Measurements from ENCODE around the gene IRS4. TPM values are rescaled to one million over a fixed set of nuclear protein-coding genes. Genes with fewer than 3 reads are reported as not detected.

IRS4 gene
- total and polyA plus RNA-seq, 9 donors, result 1.5 to 12.8 (median 5.3) TPM

- TF ChIP-seq CTCF (IDR thresholded peaks at IDR 0.05) (no peak), EP300 (IDR thresholded peaks at IDR 0.05) (no peak), POLR2A (IDR thresholded peaks at IDR 0.05) (no peak)
- no peak for DNase-seq
- H3K9me3 ChIP-seq, result no peaks in the 10 kb centered on the region
- 75 to 83% (median 75%) methylated on average over 1 of the region's 1 CpG for WGBS, 3 donors
- H3K27me3 ChIP-seq, result no peaks in the 10 kb centered on the region
- H3K36me3 ChIP-seq, result no peaks in the 10 kb centered on the region
- H3K4me3 ChIP-seq, result no peak overlapping the region
- intact Hi-C loops (cut with DNase I), result no loop called here
- H3K27ac ChIP-seq, result no peak overlapping the region
- no peaks in the 10 kb centered on the region for H3K4me1 ChIP-seq (ENCODE audit: insufficient read depth)
These were observed 23.5 kb downstream of the IRS4 start for GRCh38 chrX:108712886-108713285.

DNA sequence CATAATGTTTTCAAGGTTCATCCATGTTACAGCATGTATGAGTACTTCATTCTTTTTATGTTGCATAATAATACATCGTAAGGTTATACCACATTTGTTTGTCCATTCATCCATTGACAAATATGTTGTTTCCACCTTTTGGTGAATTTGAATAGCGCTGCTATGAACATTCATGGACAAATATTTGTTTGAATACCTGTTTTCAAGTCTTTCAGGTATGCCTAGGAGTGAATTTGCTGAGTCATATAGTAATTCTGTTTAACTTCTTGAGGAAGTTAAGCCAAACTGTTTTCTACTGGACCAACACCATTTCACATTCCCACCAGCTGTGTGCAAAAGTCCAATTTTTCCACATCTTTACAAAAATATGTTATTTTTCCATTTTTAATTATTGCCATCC is 31.5 kb downstream of the IRS4 start:
- Histone ChIP-seq H3K36me3 (no peaks in the 10 kb centered on the region), H3K9me3 (no peaks in the 10 kb centered on the region), H3K4me1 (ENCODE audit: insufficient read depth) (no peaks in the 10 kb centered on the region), H3K4me3 (no peak overlapping the region), H3K27ac (no peak overlapping the region), H3K27me3 (no peaks in the 10 kb centered on the region)
- intact Hi-C loops (cut with DNase I), result no loop called here
- no peak for DNase-seq
- WGBS, 3 donors, result 71 to 80% (median 76%) methylated on average over 2 of the region's 2 CpGs
- TF ChIP-seq POLR2A (IDR thresholded peaks at IDR 0.05) (no peak), CTCF (IDR thresholded peaks at IDR 0.05) (no peak), EP300 (IDR thresholded peaks at IDR 0.05) (no peak)

GRCh38 chrX:108702530-108702929 is 33.8 kb downstream of the IRS4 start:
- Histone ChIP-seq H3K4me3 (no peak overlapping the region), H3K27me3 (no peaks in the 10 kb centered on the region), H3K36me3 (no peaks in the 10 kb centered on the region), H3K4me1 (ENCODE audit: insufficient read depth) (no peaks in the 10 kb centered on the region), H3K9me3 (no peaks in the 10 kb centered on the region), H3K27ac (no peak overlapping the region)
- no peak for TF ChIP-seq CTCF (IDR thresholded peaks at IDR 0.05)
- TF ChIP-seq POLR2A (IDR thresholded peaks at IDR 0.05), result no peak
- no peak for TF ChIP-seq EP300 (IDR thresholded peaks at IDR 0.05)
- DNase-seq, result no peak
- 33 to 45% (median 43%) methylated on average over 1 of the region's 1 CpG for WGBS, 3 donors
- intact Hi-C loops (cut with DNase I), result no loop called here

DNA sequence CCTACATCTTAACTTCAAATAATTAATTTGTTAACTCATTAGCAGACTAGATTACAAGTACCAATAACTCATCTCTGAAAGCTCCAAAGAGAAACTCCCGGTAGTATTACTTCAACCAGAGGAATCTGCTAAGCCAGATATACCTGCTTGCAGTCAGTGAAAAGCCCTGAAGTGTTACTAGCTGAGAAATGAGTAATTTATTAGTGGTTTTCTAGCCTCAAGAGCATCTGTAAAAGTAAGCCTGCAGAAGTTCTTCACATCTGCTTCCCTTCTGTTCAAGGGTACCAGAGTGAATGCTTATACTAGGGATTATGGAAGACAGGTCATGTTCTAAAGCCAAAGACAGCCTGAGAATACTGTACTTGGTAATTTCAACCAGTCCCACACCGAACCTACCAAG is 34.7 kb downstream of the IRS4 start:
- TF ChIP-seq POLR2A (IDR thresholded peaks at IDR 0.05) (no peak), CTCF (IDR thresholded peaks at IDR 0.05) (no peak), EP300 (IDR thresholded peaks at IDR 0.05) (no peak)
- Histone ChIP-seq H3K4me1 (ENCODE audit: insufficient read depth) (no peaks in the 10 kb centered on the region), H3K27ac (no peak overlapping the region), H3K9me3 (no peaks in the 10 kb centered on the region), H3K27me3 (no peaks in the 10 kb centered on the region), H3K36me3 (no peaks in the 10 kb centered on the region), H3K4me3 (no peak overlapping the region)
- no peak for DNase-seq
- intact Hi-C loops (cut with DNase I), result no loop called here
- 61 to 67% (median 64%) methylated on average over 2 of the region's 2 CpGs for WGBS, 3 donors

- H3K27me3 ChIP-seq, result no peaks in the 10 kb centered on the region
- H3K36me3 ChIP-seq, result no peaks in the 10 kb centered on the region
- H3K9me3 ChIP-seq, result no peaks in the 10 kb centered on the region
- no peak overlapping the region for H3K27ac ChIP-seq
- H3K4me3 ChIP-seq, result no peak overlapping the region
- WGBS, 3 donors, result 18 to 28% (median 22%) methylated on average over 1 of the region's 1 CpG
- TF ChIP-seq CTCF (IDR thresholded peaks at IDR 0.05) (peak in 1 of 3 donors; percentile 11), EP300 (IDR thresholded peaks at IDR 0.05) (no peak), POLR2A (IDR thresholded peaks at IDR 0.05) (no peak)
- DNase-seq, result no peak
- intact Hi-C loops (cut with DNase I), result no loop called here
- H3K4me1 ChIP-seq (ENCODE audit: insufficient read depth), result no peaks in the 10 kb centered on the region
These were observed 37.0 kb downstream of the IRS4 start for GRCh38 chrX:108699368-108699767.
